ENCODE measurements around the gene FOXP1.

FOXP1 gene

DNA sequence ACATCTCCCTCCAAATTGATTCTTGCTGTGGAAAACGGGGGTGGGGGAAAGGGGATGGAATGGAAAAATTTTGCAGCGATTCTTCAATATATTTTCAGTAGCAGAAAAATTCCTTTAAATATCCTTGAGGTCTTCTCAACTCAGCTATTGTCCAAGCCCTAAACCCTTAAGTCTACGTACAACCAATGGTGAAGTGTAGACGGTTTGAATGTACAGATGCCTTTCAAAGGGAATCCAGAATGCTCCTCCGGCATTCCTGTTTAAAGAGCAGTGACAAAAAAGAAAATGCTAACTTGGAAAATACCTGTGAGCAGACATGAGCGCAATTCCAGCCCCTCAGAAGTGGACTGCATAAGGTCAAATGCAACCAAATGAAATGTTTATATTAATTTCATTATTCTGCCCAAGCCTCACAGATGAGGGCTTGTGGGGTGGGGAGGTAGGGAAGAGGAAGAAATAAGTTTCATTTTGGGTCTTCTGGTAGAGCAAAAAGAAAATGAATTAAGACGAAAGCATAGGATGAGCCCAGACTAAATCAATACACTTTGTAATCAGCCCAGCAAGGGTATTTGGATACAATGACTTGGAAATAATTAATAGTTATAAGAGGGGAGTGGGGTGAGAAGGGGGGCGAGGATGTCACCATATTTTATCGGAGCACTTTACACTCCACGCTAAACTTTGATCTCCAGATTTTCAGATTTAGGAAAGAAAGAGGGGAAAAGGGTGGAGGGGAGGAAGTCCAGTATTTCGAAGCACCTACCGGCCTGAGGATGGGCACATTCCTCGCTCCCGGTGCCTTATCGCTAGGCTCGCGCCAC, 2.7 kb downstream of the FOXP1 start:
- Histone ChIP-seq H3K9me3 (ENCODE audit: control insufficient read depth, low read length) (no peaks in the 10 kb centered on the region), H3K4me1 (ENCODE audit: control insufficient read depth, insufficient read depth, low read length) (peaks cover 25% of the 10 kb centered on the region), H3K4me3 (ENCODE audit: insufficient read depth, low read depth, low read length) (peak overlapping the region; percentile 72), H3K27me3 (ENCODE audit: control insufficient read depth, insufficient read depth, low read length, poor library complexity, severe bottlenecking) (peaks cover 28% of the 10 kb centered on the region), H3K27ac (ENCODE audit: insufficient read depth, low read depth, low read length, poor library complexity, severe bottlenecking) (no peak overlapping the region), H3K36me3 (ENCODE audit: control insufficient read depth, insufficient read depth, low read length) (no peaks in the 10 kb centered on the region)
- 24 to 29% methylated on average over 13 to 17 of the region's 17 CpGs for WGBS, 2 experiments

DNA sequence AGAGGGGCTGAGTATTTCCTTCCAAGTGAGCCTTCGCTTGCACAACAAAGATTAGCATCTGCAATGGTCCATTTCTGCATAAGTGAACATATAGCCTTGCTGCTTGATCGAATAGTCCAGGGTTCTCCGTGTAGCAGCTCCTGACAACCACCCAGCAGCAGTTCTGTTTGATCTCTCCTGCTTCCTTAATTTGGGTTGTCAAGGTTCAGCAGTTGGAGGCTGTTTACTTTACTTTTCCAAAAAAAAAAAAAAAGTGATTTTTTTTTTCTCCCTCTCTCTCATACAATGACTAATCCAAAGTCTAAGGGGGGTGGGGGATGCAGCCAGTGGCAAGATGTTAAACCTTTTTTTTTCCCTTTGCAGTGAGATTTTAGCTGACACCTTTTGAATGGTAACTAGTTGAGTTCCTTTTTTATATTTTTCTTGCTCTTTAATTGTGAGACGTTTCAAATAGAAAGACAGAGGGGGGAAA, 3.6 kb downstream of the FOXP1 start:
- no peaks in the 10 kb centered on the region for H3K36me3 ChIP-seq (ENCODE audit: control insufficient read depth, insufficient read depth, low read length)
- peaks cover 28% of the 10 kb centered on the region for H3K27me3 ChIP-seq (ENCODE audit: control insufficient read depth, insufficient read depth, low read length, poor library complexity, severe bottlenecking)
- no peak overlapping the region for H3K4me3 ChIP-seq (ENCODE audit: insufficient read depth, low read depth, low read length)
- H3K9me3 ChIP-seq (ENCODE audit: control insufficient read depth, low read length): no peaks in the 10 kb centered on the region
- WGBS, 2 experiments: 35 to 37% methylated on average over 4 of the region's 4 CpGs
- H3K27ac ChIP-seq (ENCODE audit: insufficient read depth, low read depth, low read length, poor library complexity, severe bottlenecking): no peak overlapping the region
- H3K4me1 ChIP-seq (ENCODE audit: control insufficient read depth, insufficient read depth, low read length): peaks cover 17% of the 10 kb centered on the region

DNA sequence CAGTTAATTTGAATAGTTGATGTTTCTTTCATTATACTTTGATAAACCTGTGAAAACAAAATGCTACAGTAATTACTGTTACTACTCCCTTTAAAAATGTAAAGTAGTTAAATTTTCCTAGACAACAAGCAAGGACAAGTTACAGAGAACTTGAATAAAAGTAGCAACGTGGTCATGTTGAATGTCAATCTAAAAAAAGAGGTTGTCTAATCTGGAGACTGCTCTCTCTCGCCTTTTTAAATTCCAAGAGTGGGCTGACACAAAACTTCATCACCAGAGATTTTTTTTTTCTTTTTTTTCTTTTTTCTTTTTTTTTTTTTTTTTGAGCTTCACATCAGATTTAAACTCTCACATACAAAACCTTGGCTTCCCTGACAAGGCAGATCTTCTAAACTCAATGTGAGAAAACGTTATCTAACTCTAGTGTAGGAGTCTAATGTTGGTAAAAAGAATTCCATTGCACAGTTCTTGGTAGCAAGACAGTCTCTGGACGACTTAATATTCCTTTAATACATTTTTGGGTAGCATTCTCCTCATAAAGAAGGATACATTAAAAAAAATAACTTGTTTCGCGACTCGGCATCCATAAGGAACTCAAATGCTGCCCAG, 4.1 kb downstream of the FOXP1 start:
- H3K4me1 ChIP-seq (ENCODE audit: control insufficient read depth, insufficient read depth, low read length): peaks cover 13% of the 10 kb centered on the region
- 67 to 71% methylated on average over 7 of the region's 7 CpGs for whole genome bisulfite sequencing, 2 experiments
- no peak overlapping the region for H3K4me3 ChIP-seq (ENCODE audit: insufficient read depth, low read depth, low read length)
- no peaks in the 10 kb centered on the region for H3K9me3 ChIP-seq (ENCODE audit: control insufficient read depth, low read length)
- H3K27ac ChIP-seq (ENCODE audit: insufficient read depth, low read depth, low read length, poor library complexity, severe bottlenecking): no peak overlapping the region
- H3K27me3 ChIP-seq (ENCODE audit: control insufficient read depth, insufficient read depth, low read length, poor library complexity, severe bottlenecking): peaks cover 28% of the 10 kb centered on the region
- no peaks in the 10 kb centered on the region for H3K36me3 ChIP-seq (ENCODE audit: control insufficient read depth, insufficient read depth, low read length)

DNA sequence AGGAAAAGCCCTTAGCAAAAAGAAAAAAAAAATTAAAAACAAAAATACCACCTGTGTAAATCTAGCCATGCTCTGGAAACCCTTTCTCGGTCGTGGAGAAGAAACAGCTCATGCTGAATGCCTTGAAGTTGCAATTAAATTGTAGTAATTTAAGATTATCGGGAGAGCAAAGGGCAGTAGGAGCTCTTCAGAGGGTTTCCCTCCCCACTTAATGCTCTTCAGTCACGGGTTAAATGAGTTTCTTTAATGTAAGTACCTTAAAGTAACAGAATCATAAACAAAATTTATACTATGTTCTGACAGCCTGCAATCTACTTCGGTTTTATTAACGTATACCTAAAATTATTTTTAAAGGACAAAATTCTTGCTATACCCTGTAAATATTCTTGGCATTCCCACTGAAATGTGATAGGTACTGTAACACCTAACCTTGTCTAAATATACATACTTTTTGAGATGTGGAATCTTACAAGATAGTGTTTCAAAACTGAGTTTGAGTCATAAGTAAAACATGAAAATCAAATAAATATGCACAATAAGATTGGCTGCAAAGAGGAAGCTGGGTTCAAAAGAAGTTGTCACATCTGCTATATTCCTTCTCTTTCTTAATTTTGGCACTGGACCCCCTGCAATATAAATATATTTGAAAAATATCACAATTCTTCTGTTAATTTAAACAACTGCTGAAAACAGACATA, 5.3 kb downstream of the FOXP1 start:
- H3K27me3 ChIP-seq (ENCODE audit: control insufficient read depth, insufficient read depth, low read length, poor library complexity, severe bottlenecking): peaks cover 28% of the 10 kb centered on the region
- no peak overlapping the region for H3K27ac ChIP-seq (ENCODE audit: insufficient read depth, low read depth, low read length, poor library complexity, severe bottlenecking)
- H3K9me3 ChIP-seq (ENCODE audit: control insufficient read depth, low read length): no peaks in the 10 kb centered on the region
- no peaks in the 10 kb centered on the region for H3K36me3 ChIP-seq (ENCODE audit: control insufficient read depth, insufficient read depth, low read length)
- 90 to 96% methylated on average over 5 of the region's 6 CpGs for WGBS, 2 experiments
- peaks cover 15% of the 10 kb centered on the region for H3K4me1 ChIP-seq (ENCODE audit: control insufficient read depth, insufficient read depth, low read length)
- no peak overlapping the region for H3K4me3 ChIP-seq (ENCODE audit: insufficient read depth, low read depth, low read length)

- Histone ChIP-seq H3K27ac (ENCODE audit: insufficient read depth, low read depth, low read length, poor library complexity, severe bottlenecking) (no peak overlapping the region), H3K4me1 (ENCODE audit: control insufficient read depth, insufficient read depth, low read length) (peaks cover 18% of the 10 kb centered on the region), H3K4me3 (ENCODE audit: insufficient read depth, low read depth, low read length) (no peak overlapping the region), H3K27me3 (ENCODE audit: control insufficient read depth, insufficient read depth, low read length, poor library complexity, severe bottlenecking) (peaks cover 19% of the 10 kb centered on the region), H3K9me3 (ENCODE audit: control insufficient read depth, low read length) (no peaks in the 10 kb centered on the region), H3K36me3 (ENCODE audit: control insufficient read depth, insufficient read depth, low read length) (no peaks in the 10 kb centered on the region)
- 93 to 95% methylated on average over 5 of the region's 5 CpGs for WGBS, 2 experiments
Measured at GRCh38 chr3:71577011-71577410, 6.5 kb downstream of the FOXP1 start.

DNA sequence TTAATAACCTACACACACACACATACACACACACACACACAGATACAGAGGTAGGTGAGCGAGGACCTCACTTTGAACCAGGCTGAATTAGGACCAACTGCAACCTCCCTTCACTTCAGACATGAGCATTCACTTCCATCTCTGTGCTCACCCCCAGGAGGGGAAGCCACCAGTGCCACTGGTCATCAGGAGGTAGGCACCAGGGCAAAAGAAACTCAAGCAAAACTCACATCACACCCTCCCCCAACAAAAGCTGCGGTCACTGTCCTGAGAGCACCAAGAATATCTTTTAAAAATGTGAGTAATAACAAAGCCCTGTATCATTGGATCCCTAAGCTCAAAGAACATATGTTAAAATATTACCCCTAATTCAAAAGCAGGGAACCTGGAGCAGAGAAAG, 8.1 kb downstream of the FOXP1 start:
- WGBS, 2 experiments: 86 to 94% methylated on average over 1 of the region's 2 CpGs
- Histone ChIP-seq H3K4me3 (ENCODE audit: insufficient read depth, low read depth, low read length) (no peak overlapping the region), H3K27ac (ENCODE audit: insufficient read depth, low read depth, low read length, poor library complexity, severe bottlenecking) (no peak overlapping the region), H3K27me3 (ENCODE audit: control insufficient read depth, insufficient read depth, low read length, poor library complexity, severe bottlenecking) (peaks cover 3% of the 10 kb centered on the region), H3K9me3 (ENCODE audit: control insufficient read depth, low read length) (no peaks in the 10 kb centered on the region), H3K4me1 (ENCODE audit: control insufficient read depth, insufficient read depth, low read length) (peaks cover 14% of the 10 kb centered on the region), H3K36me3 (ENCODE audit: control insufficient read depth, insufficient read depth, low read length) (no peaks in the 10 kb centered on the region)

DNA sequence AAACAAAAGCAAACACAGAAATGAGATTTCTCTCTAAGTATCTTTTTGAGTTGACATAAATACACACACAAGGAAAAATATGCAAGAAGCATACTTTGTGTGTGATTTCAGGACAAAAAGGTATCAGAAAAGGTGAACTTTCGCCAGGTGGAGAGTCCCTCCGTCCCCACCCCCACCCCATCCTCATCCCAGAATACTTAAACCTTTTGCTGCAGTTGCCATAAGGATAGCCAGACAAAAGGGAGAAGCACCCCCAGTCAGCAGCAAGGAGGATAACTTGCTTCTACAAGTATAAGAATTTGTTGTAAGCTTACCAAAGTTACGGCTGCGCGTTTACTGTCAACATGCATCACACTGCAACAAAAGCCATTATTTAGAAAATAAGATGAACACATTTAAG, 10.3 kb downstream of the FOXP1 start:
- no peaks in the 10 kb centered on the region for H3K36me3 ChIP-seq (ENCODE audit: control insufficient read depth, insufficient read depth, low read length)
- H3K27ac ChIP-seq (ENCODE audit: insufficient read depth, low read depth, low read length, poor library complexity, severe bottlenecking): no peak overlapping the region
- H3K4me1 ChIP-seq (ENCODE audit: control insufficient read depth, insufficient read depth, low read length): peaks cover 5% of the 10 kb centered on the region
- H3K27me3 ChIP-seq (ENCODE audit: control insufficient read depth, insufficient read depth, low read length, poor library complexity, severe bottlenecking): no peaks in the 10 kb centered on the region
- H3K4me3 ChIP-seq (ENCODE audit: insufficient read depth, low read depth, low read length): no peak overlapping the region
- no peaks in the 10 kb centered on the region for H3K9me3 ChIP-seq (ENCODE audit: control insufficient read depth, low read length)
- 80 to 91% methylated on average over 5 of the region's 5 CpGs for WGBS, 2 experiments

DNA sequence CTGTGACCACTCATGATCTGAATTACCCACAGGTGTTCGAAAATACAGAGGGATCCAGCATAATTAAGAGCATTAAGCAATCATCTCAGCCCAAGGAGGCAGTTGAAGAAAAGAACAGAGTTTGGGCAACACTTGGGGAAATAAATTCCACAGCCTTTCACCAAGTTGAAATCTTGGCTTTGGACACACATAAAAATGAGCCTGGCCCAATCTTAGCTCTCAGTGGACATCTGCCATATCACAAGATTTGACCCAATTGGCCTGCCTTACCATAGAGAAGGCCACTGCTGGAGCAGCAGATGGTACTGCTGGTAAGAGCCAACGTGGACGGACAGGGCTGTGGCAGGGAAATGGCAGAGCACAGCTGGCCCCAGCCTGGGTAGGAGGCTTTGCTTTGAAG, 13.0 kb downstream of the FOXP1 start:
- Histone ChIP-seq H3K4me3 (ENCODE audit: insufficient read depth, low read depth, low read length) (no peak overlapping the region), H3K36me3 (ENCODE audit: control insufficient read depth, insufficient read depth, low read length) (no peaks in the 10 kb centered on the region), H3K27ac (ENCODE audit: insufficient read depth, low read depth, low read length, poor library complexity, severe bottlenecking) (no peak overlapping the region), H3K4me1 (ENCODE audit: control insufficient read depth, insufficient read depth, low read length) (peaks cover 5% of the 10 kb centered on the region), H3K27me3 (ENCODE audit: control insufficient read depth, insufficient read depth, low read length, poor library complexity, severe bottlenecking) (no peaks in the 10 kb centered on the region), H3K9me3 (ENCODE audit: control insufficient read depth, low read length) (no peaks in the 10 kb centered on the region)
- 93 to 96% methylated on average over 3 of the region's 3 CpGs for WGBS, 2 experiments

DNA sequence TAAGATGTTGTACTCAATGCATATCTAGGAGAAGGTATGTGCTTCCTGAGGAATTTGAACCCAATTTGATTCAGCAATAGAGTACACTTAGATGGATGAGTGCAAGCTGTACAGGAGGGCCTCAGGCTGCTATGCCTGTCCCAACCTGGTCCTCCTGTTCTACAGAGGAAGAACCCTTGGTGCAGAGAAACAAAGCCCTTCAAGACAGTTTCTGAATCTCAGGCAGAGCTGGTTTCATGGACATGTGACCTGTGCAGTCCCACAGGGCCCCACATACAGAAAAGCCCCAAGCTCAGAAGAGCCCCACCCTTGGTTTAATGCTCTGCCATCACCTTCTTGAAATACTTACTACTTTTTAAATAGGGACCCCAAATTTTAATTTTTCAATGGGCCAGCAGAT, 15.3 kb downstream of the FOXP1 start:
- H3K9me3 ChIP-seq (ENCODE audit: control insufficient read depth, low read length): no peaks in the 10 kb centered on the region
- H3K27ac ChIP-seq (ENCODE audit: insufficient read depth, low read depth, low read length, poor library complexity, severe bottlenecking): no peak overlapping the region
- no peaks in the 10 kb centered on the region for H3K36me3 ChIP-seq (ENCODE audit: control insufficient read depth, insufficient read depth, low read length)
- peaks cover 3% of the 10 kb centered on the region for H3K4me1 ChIP-seq (ENCODE audit: control insufficient read depth, insufficient read depth, low read length)
- no peaks in the 10 kb centered on the region for H3K27me3 ChIP-seq (ENCODE audit: control insufficient read depth, insufficient read depth, low read length, poor library complexity, severe bottlenecking)
- no peak overlapping the region for H3K4me3 ChIP-seq (ENCODE audit: insufficient read depth, low read depth, low read length)

DNA sequence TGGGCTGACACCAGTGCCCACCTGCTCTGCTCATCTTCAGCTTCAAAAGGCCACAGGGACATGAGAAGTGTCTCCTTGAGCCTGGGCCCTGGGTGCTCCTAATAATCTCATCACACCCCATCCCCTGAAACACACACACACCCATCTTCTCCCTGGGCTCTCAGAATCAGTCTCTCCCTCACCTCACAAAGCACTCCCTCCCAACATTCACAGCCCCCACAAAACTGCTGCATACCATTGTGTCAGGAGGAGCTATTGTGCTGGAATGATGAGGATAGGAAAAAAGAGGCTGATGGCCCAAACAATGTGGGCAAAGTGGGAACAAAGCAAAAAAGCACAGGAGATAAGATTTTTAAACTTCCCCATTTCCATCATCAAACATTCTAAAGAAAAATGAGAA, 16.8 kb downstream of the FOXP1 start:
- H3K4me1 ChIP-seq (ENCODE audit: control insufficient read depth, insufficient read depth, low read length): no peaks in the 10 kb centered on the region

More for the DNA sequence above, 16.8 kb downstream of the FOXP1 start:
- no peak overlapping the region for H3K27ac ChIP-seq (ENCODE audit: insufficient read depth, low read depth, low read length, poor library complexity, severe bottlenecking)
- no peaks in the 10 kb centered on the region for H3K36me3 ChIP-seq (ENCODE audit: control insufficient read depth, insufficient read depth, low read length)
- no peaks in the 10 kb centered on the region for H3K27me3 ChIP-seq (ENCODE audit: control insufficient read depth, insufficient read depth, low read length, poor library complexity, severe bottlenecking)
- H3K9me3 ChIP-seq (ENCODE audit: control insufficient read depth, low read length): no peaks in the 10 kb centered on the region
- H3K4me3 ChIP-seq (ENCODE audit: insufficient read depth, low read depth, low read length): no peak overlapping the region

All from ectodermal cell (in vitro differentiated cells).